Liver (tissue), 9 donors: ENCODE data around the gene GNG3. TPM values are rescaled to one million over a fixed set of nuclear protein-coding genes. Genes with fewer than 3 reads are reported as not detected.
"Not testable (repeated sequence)": the region's sequence is repeated elsewhere in the genome, so short reads cannot be mapped to it uniquely, and the experiment has no call there.

ENCODE experiments used
- DNase-seq: peaks from one replicate; pipeline ENCODE4 v3.0.0-alpha.2; 2017; ENCODE audit warnings: low spot score
- H3K27ac ChIP-seq, 2 donors: one replicate each; pipeline ENCODE4 v1.7.0; 2013; ENCODE audit warnings: inconsistent platforms in 2 of 2, low read length in 2 of 2, control low read depth in 1 of 2, low read depth in 1 of 2, mild to moderate bottlenecking in 1 of 2
- H3K27me3 ChIP-seq, 4 donors: one replicate each; pipeline versions ENCODE4 v1.6.1 to v1.7.0; 2013; ENCODE audit warnings: low read length in 3 of 4, inconsistent platforms in 1 of 4, mild to moderate bottlenecking in 1 of 4, moderate library complexity in 1 of 4; ENCODE audit not compliant: control insufficient read depth in 4 of 4, insufficient read depth in 4 of 4
- H3K36me3 ChIP-seq, 4 donors: one replicate each; pipeline versions ENCODE4 v1.6.1 to v1.7.0; 2013; ENCODE audit warnings: low read length in 3 of 4, mild to moderate bottlenecking in 3 of 4, low read depth in 1 of 4, moderate library complexity in 1 of 4; ENCODE audit not compliant: control insufficient read depth in 4 of 4, insufficient read depth in 3 of 4
- H3K4me1 ChIP-seq, 4 donors: one replicate each; pipeline versions ENCODE4 v1.6.1 to v1.7.0; 2013; ENCODE audit warnings: low read length in 3 of 4, mild to moderate bottlenecking in 3 of 4, moderate library complexity in 1 of 4; ENCODE audit not compliant: control insufficient read depth in 4 of 4, insufficient read depth in 4 of 4
- H3K4me3 ChIP-seq, 3 donors: one replicate each; pipeline versions ENCODE4 v1.6.1 to v1.7.0; 2013; ENCODE audit warnings: low read length in 3 of 3, control low read depth in 1 of 3, low read depth in 1 of 3, mild to moderate bottlenecking in 1 of 3
- H3K9ac ChIP-seq, 2 donors: one replicate each; pipeline ENCODE4 v1.7.0; 2013; ENCODE audit warnings: low read length in 2 of 2, mild to moderate bottlenecking in 2 of 2, moderate library complexity in 2 of 2, control low read depth in 1 of 2, low read depth in 1 of 2
- H3K9me3 ChIP-seq, 4 donors: one replicate each; pipeline versions ENCODE4 v1.6.1 to v1.7.0; 2013; ENCODE audit warnings: low read length in 3 of 4; ENCODE audit not compliant: control insufficient read depth in 4 of 4
- EGR1 ChIP-seq, 2 donors: IDR thresholded peaks; 2 replicates each; pipeline ENCODE4 v1.6.1; 2016 to 2018; ENCODE audit warnings: antibody characterized with exemption in 2 of 2, low read depth in 2 of 2
- FOXA1 ChIP-seq: IDR thresholded peaks from 2 replicates; pipeline ENCODE4 v1.6.1; 2016; ENCODE audit warnings: antibody characterized with exemption
- FOXA2 ChIP-seq: IDR thresholded peaks from 2 replicates; pipeline ENCODE4 v1.6.1; 2016; ENCODE audit warnings: antibody characterized with exemption
- GABPA ChIP-seq, 2 donors: IDR thresholded peaks in 1 of 2; conservative IDR thresholded peaks in 1 of 2; 2 replicates each; pipeline ENCODE4 v1.6.1; 2016; ENCODE audit warnings: antibody characterized with exemption in 2 of 2, mild to moderate bottlenecking in 1 of 2, moderate library complexity in 1 of 2
- HNF4A ChIP-seq, 2 donors: conservative IDR thresholded peaks; 2 replicates each; pipeline ENCODE4 v1.6.1; 2016; ENCODE audit warnings: antibody characterized with exemption in 2 of 2, mild to moderate bottlenecking in 2 of 2
- JUND ChIP-seq, 2 donors: IDR thresholded peaks; 2 replicates each; pipeline ENCODE4 v1.6.1; 2016; ENCODE audit warnings: antibody characterized with exemption in 2 of 2
- NR2F2 ChIP-seq: IDR thresholded peaks from 2 replicates; pipeline ENCODE4 v1.6.1; 2016; ENCODE audit warnings: antibody characterized with exemption
- RAD21 ChIP-seq, 2 donors: IDR thresholded peaks; 2 replicates each; pipeline ENCODE4 v1.6.1; 2016; ENCODE audit warnings: antibody characterized with exemption in 2 of 2, mild to moderate bottlenecking in 2 of 2
- RXRA ChIP-seq, 2 donors: IDR thresholded peaks; 2 replicates each; pipeline ENCODE4 v1.6.1; 2017 to 2018; ENCODE audit warnings: antibody characterized with exemption in 2 of 2, mild to moderate bottlenecking in 1 of 2
- SP1 ChIP-seq: IDR thresholded peaks from 2 replicates; pipeline ENCODE4 v1.6.1; 2018; ENCODE audit warnings: antibody characterized with exemption, mild to moderate bottlenecking
- WGBS: extraction: QIAGEN DNeasy Blood & Tissue Kit; methylation state at CpG from one replicate; pipeline ENCODE4 v1.1.7; 2013; 5-methylcytosine and 5-hydroxymethylcytosine counted together
- polyA plus RNA-seq, 2 donors: library from polyadenylated mRNA; stranded (reverse) in 1 of 2; unstranded in 1 of 2; fragments of 200-250 nt in 1 of 2; fragments of >200 nt in 1 of 2; fragmentation: Nextera tagmentation in 1 of 2; extraction: Ambion mirVana in 1 of 2; gene quantifications; one replicate each; pipeline versions ENCODE4 v1.2.1 to v1.2.3, GENCODE V29; 2013 to 2015
- total RNA-seq, 2 donors: library from RNA; depleted of rRNA; stranded (reverse); fragments of >200 nt; gene quantifications; one replicate each; pipeline ENCODE4 v1.2.3, GENCODE V29; 2014
- TF ChIP-seq, protein P1 (sequence below): IDR thresholded peaks from 2 replicates; pipeline ENCODE4 v1.6.1; 2016; ENCODE audit warnings: antibody characterized with exemption
- TF ChIP-seq, protein P2 (sequence below): fragments of 150-350 bp; IDR thresholded peaks from 2 replicates; pipeline ENCODE4 v1.5.1; 2017; ENCODE audit warnings: improper control_type of control experiment, low read depth, low read length; ENCODE audit not compliant: missing input control
- TF ChIP-seq, protein P3 (sequence below): IDR thresholded peaks from 2 replicates; pipeline ENCODE4 v1.6.1; 2016; ENCODE audit warnings: antibody characterized with exemption
- donor health status: healthy.
- donor health status: healthy.
- donor health status: healthy.
- donor health status: healthy.
- donor health status: healthy.

Gene GNG3
- total and polyA plus RNA-seq, 4 donors = 0.19 TPM; not detected in 3

DNA sequence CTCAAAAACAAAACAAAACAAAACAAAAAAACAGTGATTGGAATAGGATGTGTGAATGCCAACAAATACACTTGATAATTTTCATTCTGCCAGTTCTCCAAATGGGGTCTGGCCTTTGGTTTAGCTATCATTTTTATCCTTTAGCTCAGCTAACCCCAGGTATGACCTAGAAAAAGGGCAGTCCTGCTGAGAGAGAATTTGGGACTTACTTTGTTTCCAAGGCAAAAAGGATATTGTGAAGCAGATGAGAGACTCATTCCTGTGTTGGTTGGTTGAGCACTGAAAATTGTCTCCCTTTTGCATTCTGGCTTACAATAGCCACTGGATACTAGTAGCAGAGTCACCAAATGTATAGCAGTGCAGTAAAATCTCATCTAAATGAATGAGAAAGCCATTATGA lies 29.7 kb downstream of the GNG3 start:
- Histone ChIP-seq H3K9me3 (no peaks in the 10 kb centered on the region), H3K4me3 (no peak overlapping the region), H3K27me3 (no peaks in the 10 kb centered on the region), H3K4me1 (no peaks in the 10 kb centered on the region), H3K9ac (no peak overlapping the region), H3K27ac (no peak overlapping the region), H3K36me3 (peaks cover 4 to 38% (median 25%) of the 10 kb centered on the region in 4 donors)
- no peak for TF ChIP-seq HNF4A (conservative IDR thresholded peaks at IDR 0.05)
- TF ChIP-seq FOXA2 = no peak
- TF ChIP-seq, protein P1, sequence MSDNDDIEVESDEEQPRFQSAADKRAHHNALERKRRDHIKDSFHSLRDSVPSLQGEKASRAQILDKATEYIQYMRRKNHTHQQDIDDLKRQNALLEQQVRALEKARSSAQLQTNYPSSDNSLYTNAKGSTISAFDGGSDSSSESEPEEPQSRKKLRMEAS = no peak
- TF ChIP-seq GABPA (IDR thresholded peaks at IDR 0.05 in 1 of 2, conservative IDR thresholded peaks at IDR 0.05 in 1 of 2) = no peak
- no peak for TF ChIP-seq NR2F2
- TF ChIP-seq, protein P2, sequence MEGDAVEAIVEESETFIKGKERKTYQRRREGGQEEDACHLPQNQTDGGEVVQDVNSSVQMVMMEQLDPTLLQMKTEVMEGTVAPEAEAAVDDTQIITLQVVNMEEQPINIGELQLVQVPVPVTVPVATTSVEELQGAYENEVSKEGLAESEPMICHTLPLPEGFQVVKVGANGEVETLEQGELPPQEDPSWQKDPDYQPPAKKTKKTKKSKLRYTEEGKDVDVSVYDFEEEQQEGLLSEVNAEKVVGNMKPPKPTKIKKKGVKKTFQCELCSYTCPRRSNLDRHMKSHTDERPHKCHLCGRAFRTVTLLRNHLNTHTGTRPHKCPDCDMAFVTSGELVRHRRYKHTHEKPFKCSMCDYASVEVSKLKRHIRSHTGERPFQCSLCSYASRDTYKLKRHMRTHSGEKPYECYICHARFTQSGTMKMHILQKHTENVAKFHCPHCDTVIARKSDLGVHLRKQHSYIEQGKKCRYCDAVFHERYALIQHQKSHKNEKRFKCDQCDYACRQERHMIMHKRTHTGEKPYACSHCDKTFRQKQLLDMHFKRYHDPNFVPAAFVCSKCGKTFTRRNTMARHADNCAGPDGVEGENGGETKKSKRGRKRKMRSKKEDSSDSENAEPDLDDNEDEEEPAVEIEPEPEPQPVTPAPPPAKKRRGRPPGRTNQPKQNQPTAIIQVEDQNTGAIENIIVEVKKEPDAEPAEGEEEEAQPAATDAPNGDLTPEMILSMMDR = no peak
- TF ChIP-seq FOXA1 = no peak
- no peak for TF ChIP-seq RXRA (IDR thresholded peaks at IDR 0.05)
- no peak for TF ChIP-seq JUND (IDR thresholded peaks at IDR 0.05)
- DNase-seq = no peak

DNA sequence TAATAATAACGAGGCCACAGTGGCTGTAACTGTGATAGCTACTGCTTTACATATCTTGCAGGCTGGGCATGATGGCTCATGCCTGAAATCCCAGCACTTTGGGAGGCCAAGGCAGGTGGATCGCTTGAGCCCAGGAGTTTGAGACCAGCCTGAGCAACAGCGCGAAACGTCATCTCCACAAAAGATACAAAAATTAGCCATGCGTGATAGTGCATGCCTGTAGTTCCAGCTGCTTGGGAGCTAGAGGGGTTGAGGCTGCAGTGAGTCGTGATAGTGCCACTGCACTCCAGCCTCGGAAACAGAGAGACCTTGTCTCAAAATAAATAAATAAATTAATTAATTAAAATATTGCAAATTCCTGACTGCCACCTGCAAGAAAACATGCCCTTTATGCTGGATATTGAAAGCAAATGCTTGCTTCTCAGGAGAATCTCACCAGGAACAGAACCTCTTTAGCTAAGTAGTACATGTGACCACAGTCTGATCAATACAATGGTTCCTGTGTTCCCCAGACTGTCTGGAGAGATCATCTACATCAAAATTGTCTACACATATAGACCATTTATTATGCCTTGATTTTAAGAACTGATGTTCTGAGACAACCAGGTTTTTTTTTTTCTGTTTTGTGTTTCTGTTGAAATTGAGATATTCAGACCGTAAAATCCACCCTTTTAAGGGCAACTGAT lies 40.1 kb downstream of the GNG3 start:
- Histone ChIP-seq H3K4me3 (no peak overlapping the region), H3K36me3 (peaks cover 2 to 10% (median 3%) of the 10 kb centered on the region in 4 donors), H3K9me3 (no peaks in the 10 kb centered on the region), H3K27me3 (no peaks in the 10 kb centered on the region), H3K27ac (no peak overlapping the region), H3K9ac (no peak overlapping the region), H3K4me1 (no peaks in the 10 kb centered on the region)
- TF ChIP-seq NR2F2 (no peak), RXRA (IDR thresholded peaks at IDR 0.05) (no peak), GABPA (IDR thresholded peaks at IDR 0.05 in 1 of 2, conservative IDR thresholded peaks at IDR 0.05 in 1 of 2) (no peak), FOXA2 (no peak), SP1 (no peak), RAD21 (IDR thresholded peaks at IDR 0.05) (no peak), EGR1 (IDR thresholded peaks at IDR 0.05; ENCODE audit: low read depth in 2 of 2) (no peak)
- TF ChIP-seq, protein P1 = no peak
- TF ChIP-seq, protein P3, sequence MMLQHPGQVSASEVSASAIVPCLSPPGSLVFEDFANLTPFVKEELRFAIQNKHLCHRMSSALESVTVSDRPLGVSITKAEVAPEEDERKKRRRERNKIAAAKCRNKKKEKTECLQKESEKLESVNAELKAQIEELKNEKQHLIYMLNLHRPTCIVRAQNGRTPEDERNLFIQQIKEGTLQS = no peak
- 91% methylated on average over 9 of the region's 9 CpGs for WGBS
- no peak for DNase-seq

DNA sequence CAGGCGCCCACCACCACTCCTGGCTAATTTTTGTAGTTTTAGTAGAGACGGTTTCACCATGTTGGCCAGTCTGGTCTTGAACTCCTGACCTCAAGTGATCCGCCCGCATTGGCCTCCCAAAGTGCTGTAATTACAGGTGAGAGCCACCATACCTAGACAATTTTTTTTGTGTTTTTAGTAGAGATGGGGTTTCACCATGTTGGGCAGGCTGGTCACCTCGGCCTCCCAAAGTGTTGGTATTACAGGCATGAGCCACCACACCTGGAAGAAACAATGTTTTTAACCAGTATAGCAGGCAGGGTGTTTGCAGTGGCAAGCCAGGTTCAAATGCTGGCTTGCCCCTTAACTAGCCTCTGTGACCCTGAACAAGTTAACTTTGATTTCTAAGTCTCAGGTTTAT lies 42.5 kb downstream of the GNG3 start:
- H3K9me3 ChIP-seq, H3K27ac ChIP-seq, H3K4me3 ChIP-seq, H3K27me3 ChIP-seq, DNase-seq, H3K9ac ChIP-seq: not testable (repeated sequence)
- 96% methylated on average over 5 of the region's 5 CpGs for WGBS
- H3K36me3 ChIP-seq = peaks cover 2 to 11% (median 4%) of the 10 kb centered on the region in 4 donors
- peaks cover 4 to 12% (median 9%) of the 10 kb centered on the region in 4 donors for H3K4me1 ChIP-seq
